GM21367 (cell line): Measurements from ENCODE around the gene BANF2.
"Not testable (repeated sequence)": the region's sequence is repeated elsewhere in the genome, so short reads cannot be mapped to it uniquely, and the experiment has no call there.

Experiments used
- ATAC-seq: cut with Tn5 transposase; IDR thresholded peaks from one replicate; pipeline ENCODE4 v1.9.1; 2021; ENCODE audit not compliant: unreplicated experiment

BANF2 gene

DNA sequence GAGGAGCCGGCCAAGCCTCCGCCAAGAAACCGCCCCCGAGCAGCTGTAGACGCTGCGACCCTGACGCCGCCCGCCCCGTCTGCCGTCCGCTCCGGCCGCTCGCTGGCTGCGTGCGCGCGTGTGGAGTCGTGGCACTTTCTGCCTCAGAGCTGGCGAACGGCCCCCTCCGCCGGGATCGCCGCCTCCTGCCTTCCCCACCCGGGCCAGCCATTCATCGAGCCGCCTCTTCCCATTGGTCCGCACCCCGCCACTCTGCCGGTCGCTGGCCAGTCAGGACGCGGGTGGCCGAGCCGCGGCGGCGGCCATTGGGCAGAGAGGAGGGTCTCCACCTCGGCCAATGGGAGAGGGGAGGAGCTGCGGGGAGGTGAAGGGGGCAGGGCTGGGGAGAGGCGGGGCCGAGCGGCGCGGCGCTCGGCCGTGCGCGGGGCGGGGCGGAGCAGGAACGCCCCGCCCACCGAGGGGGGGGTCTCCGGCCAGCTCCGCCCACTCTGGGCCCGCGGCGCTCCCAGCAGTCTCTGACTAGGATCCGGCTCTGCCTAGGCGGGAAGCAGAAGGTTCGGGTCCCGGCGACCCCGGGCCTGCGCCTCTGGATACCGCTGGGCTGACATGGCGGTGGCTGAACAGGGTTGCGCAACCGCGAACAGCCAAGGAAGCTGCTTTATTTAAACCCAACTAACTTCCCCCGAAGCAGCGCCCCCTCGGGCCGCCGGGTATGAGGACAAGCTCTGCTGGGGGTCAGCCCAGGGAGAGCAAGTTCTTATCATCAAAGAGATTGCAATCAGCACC is 17.5 kb upstream of the BANF2 start, which contains the start of gene RRBP1:
Gene RRBP1 (minus strand): TSS at position 140 of the 786 bp plus-strand sequence. CDS start 21,735 bp downstream, outside the sequence.
- ATAC-seq, result peak; percentile 77

GRCh38 chr20:17682889-17683198 is 16.9 kb upstream of the BANF2 start:
- ATAC-seq, result no peak

GRCh38 chr20:17683218-17684076 is 16.3 kb upstream of the BANF2 start:
- ATAC-seq, result no peak

- ATAC-seq, result no peak
Observed at GRCh38 chr20:17684077-17684888, 15.5 kb upstream of the BANF2 start.

- ATAC-seq, result no peak
Observed at GRCh38 chr20:17685168-17685567, 14.6 kb upstream of the BANF2 start.

- ATAC-seq, result no peak
Observed at GRCh38 chr20:17687800-17688199, 12.0 kb upstream of the BANF2 start.

- ATAC-seq, result no peak
Observed at GRCh38 chr20:17688965-17689364, 10.8 kb upstream of the BANF2 start.

DNA sequence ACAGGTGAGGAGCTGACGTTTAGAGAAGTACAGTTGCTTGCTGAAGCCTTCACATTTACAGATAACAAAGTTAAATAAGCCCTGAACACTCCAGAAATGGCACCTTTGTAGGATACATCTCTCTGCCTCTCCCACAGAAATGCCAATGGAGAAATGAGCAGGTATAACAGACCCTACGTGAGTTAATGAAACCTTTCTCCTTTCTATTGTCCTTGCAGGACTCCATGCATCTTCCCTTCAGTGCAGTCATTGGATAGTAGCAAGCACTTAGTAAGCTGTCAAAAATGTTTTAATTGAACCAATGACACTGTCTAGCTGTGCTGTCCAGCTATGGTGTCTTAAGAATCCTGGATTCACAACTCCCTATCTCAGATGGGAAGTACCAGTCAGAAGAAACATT is 9.6 kb upstream of the BANF2 start:
- no peak for ATAC-seq

GRCh38 chr20:17691758-17692157 is 8.0 kb upstream of the BANF2 start:
- ATAC-seq, result no peak

GRCh38 chr20:17693444-17694001 is 6.2 kb upstream of the BANF2 start:
- no peak for ATAC-seq

- no peak for ATAC-seq
Observed at GRCh38 chr20:17694767-17695166, 5.0 kb upstream of the BANF2 start.

DNA sequence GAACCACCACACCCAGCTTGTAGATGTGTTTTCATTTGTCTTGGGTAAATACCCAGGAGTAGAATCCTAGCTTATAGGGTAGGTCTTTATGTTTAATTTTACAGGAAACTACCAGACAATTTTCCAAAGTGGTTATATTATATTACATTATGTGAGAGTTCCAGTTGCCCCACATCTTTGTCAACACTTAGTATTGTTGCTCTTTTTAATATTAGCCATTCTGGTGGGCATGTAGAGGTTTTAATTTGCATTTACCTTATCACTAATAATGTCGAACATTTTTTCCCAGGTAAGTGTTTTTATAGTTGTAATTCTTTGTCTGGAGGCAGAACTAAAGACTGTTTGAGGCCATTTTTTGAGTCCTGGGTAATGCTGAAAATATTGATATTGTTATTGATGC is 3.5 kb upstream of the BANF2 start:
- ATAC-seq, result no peak

GRCh38 chr20:17697171-17697570 is 2.6 kb upstream of the BANF2 start:
- ATAC-seq, result no peak

DNA sequence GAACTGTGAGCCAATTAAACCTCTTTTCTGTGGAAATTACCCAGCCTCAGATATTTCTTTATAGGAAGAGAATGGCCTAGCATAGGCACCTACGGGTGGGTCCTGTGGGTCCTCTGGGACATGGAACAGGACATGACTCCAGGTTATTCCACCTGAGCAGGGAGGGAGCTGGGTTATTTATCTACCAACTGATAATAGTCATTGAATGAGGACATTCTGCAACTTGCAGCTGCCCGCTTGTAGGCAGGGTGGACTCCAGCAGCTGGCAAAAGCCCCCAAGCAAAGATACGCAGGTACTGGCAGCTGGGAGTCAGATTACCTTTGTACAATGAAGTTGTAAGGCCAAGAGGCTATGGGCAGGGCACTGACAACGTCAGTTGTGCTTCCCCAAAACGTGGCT is 1.4 kb upstream of the BANF2 start:
- ATAC-seq, result no peak

GRCh38 chr20:17700637-17701036 is 871 bp downstream of the BANF2 start:
- no peak for ATAC-seq

- ATAC-seq, result no peak
Observed at GRCh38 chr20:17701826-17702225, 2.1 kb downstream of the BANF2 start.

DNA sequence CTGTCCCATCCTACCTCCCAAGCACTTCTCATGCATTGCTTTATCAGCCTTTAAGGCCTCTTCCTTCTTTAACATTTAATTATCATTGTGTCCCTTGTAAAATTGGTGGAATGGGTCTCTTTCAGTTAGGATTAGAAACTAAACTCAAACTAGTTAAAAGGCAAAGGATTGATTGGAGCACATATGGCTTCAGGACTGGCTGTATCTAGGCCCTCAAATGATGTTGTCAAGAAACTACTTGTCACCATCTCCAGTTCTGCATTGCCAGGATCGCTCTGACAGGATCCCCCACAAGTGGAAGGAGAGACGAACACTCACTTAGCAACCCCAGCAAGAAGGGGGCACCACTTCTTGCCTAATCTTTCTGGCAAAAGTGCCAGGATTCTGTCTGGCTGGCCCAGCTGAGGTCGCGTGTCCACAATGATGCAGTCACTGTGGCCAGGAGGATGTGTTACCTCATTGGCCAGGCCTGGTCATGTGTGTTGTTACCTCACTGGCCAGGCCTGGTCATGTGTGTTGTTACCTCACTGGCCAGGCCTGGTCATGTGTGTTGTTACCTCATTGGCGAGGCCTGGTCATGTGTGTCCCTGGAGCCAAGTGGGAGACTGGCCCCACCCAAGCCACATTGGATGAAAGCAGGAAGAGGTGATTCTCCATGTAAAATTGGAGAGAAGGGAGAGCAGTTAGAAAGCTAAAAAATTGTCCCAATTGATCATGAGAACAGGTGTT is 5.0 kb downstream of the BANF2 start:
- ATAC-seq, result no peak

DNA sequence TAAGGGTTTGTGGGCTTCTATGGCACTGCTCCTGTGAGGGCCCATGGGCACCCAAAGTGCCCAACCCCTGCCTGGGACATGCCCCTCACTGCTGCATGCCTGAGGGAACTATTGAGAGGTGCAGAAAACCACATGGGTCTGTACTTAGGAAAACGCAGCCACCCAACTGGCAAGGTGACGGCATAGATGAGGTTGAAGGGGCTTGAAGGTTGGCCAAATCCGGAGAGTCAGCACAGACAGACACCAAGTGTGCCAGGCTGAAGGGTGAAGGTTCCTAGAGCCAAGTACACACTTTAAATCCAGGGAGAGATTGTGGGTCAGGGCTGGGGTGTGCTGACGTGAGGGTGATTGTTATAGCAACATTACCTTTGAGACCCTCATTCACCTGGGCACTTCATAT is 6.2 kb downstream of the BANF2 start:
- no peak for ATAC-seq

DNA sequence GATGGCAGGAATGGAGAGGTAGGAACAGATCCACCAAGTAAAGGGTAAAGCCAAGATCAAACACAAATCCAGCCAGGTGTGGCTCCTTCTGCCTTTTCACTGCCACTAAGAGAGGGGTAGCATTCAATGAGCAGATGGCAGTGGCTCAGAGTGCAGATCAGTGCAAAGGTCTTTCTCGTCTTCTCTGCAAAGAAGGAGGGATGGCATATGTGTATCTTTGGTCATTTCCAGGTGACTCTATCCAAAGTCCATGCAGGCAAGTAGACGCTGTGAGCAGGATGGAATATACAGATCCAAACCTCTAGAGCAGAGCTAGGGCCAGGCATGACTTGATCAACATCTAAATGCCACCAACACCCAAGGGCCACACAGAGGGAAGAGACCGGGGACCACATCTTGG is 6.9 kb downstream of the BANF2 start:
- ATAC-seq, result no peak

GRCh38 chr20:17707951-17708350 is 8.2 kb downstream of the BANF2 start:
- not testable (repeated sequence) for ATAC-seq
